Esophagus squamous epithelium (tissue), 4 donors: ENCODE measurements around the gene LMF1.

Experiments
- POLR2A ChIP-seq, 4 donors: fragments of 450-650 bp; IDR thresholded peaks; one replicate each; pipeline ENCODE4 v1.6.1; 2017; ENCODE audit warnings: antibody characterized with exemption in 4 of 4, mild to moderate bottlenecking in 4 of 4, moderate library complexity in 3 of 4
- TF ChIP-seq, protein P1 (sequence below), 6 experiments: fragments of 450-650 bp in 4 of 6; fragments of 200-600 bp in 2 of 6; sonication (generic) in 2 of 6; IDR thresholded peaks; one replicate each; pipeline ENCODE4 v1.5.1; 2016 to 2019; ENCODE audit warnings: antibody characterized with exemption in 6 of 6, mild to moderate bottlenecking in 4 of 6, moderate library complexity in 4 of 6

DNA sequence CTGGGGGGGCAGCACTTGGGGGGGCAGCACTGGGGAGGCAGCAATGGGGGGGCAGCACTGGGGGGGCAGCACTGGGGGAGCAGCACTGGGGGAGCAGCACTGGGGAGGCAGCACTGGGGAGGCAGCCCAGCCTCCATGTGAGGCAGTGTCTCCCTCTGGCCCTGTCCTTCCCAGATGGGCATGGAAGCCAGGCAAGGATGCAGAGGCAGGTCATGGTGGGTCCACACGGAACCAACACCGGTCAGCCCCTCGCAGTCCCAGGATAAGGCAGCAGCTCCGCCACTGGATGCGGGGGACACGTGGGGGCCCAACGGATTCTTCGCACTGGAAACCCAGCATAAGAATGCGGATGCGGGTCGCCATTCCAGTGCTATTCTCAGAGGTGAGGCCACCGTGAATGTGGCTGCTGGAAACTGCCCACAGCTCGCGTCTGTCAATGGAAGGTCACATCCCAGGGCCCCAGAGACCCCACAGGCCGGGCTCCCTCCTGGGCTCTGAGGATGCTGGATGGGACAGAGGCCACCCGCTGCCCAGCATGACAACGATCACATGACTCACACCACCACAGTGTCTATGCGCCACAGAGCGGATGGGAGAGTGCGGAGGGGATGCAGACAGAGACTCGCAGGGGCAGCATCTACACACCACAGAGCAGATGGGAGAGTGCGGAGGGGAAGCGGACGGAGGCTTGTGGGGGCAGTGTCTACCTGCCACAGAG is 59.0 kb downstream of the LMF1 start:
- TF ChIP-seq, protein P1, sequence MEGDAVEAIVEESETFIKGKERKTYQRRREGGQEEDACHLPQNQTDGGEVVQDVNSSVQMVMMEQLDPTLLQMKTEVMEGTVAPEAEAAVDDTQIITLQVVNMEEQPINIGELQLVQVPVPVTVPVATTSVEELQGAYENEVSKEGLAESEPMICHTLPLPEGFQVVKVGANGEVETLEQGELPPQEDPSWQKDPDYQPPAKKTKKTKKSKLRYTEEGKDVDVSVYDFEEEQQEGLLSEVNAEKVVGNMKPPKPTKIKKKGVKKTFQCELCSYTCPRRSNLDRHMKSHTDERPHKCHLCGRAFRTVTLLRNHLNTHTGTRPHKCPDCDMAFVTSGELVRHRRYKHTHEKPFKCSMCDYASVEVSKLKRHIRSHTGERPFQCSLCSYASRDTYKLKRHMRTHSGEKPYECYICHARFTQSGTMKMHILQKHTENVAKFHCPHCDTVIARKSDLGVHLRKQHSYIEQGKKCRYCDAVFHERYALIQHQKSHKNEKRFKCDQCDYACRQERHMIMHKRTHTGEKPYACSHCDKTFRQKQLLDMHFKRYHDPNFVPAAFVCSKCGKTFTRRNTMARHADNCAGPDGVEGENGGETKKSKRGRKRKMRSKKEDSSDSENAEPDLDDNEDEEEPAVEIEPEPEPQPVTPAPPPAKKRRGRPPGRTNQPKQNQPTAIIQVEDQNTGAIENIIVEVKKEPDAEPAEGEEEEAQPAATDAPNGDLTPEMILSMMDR (IDR thresholded peaks at IDR 0.05) = no peak
- TF ChIP-seq POLR2A (IDR thresholded peaks at IDR 0.05) = no peak
